Measurements from ENCODE around the gene OLAH. TPM values are rescaled to one million over a fixed set of nuclear protein-coding genes. Genes with fewer than 3 reads are reported as not detected.

Gene OLAH
- total RNA-seq, 1 experiment from 2014 or later, result 0.48 TPM

- Histone ChIP-seq H3K9ac (ENCODE audit: extremely low read depth, insufficient read length, low read length) (no peak overlapping the region), H2BK12ac (ENCODE audit: insufficient read length, low read depth, low read length) (no peak overlapping the region), H4K91ac (ENCODE audit: insufficient read length, low read depth, low read length) (no peak overlapping the region), H3K23me2 (ENCODE audit: insufficient read length, low read depth, low read length, poor library complexity, severe bottlenecking) (no peaks in the 10 kb centered on the region), H2BK15ac (ENCODE audit: low read depth, low read length) (no peak overlapping the region), H2AFZ (ENCODE audit: low read length) (no peak overlapping the region), H4K8ac (replicated peaks; ENCODE audit: insufficient read length, low read depth, low read length) (no peak overlapping the region), H4K20me1 (ENCODE audit: control insufficient read depth, insufficient read depth, insufficient read length) (no peaks in the 10 kb centered on the region), H2BK20ac (ENCODE audit: low read depth, low read length, poor library complexity, severe bottlenecking) (no peak overlapping the region), H3K9me3 (ENCODE audit: control insufficient read depth, low read depth, low read length) (no peaks in the 10 kb centered on the region), H2BK120ac (ENCODE audit: low read depth, low read length, poor library complexity, severe bottlenecking) (no peak overlapping the region), H3K23ac (ENCODE audit: insufficient read length, low read depth, low read length) (no peak overlapping the region), H2AK5ac (ENCODE audit: insufficient read length, low read length) (no peak overlapping the region), H4K5ac (ENCODE audit: insufficient read length, low read depth, low read length) (no peak overlapping the region), H3K27me3 (ENCODE audit: insufficient read depth, low read length) (no peaks in the 10 kb centered on the region; the same call in 1 of the 2 replicates), H3K4me2 (ENCODE audit: insufficient read depth, insufficient read length, low read length) (no peak overlapping the region), H3K14ac (ENCODE audit: insufficient read depth, low read length) (no peak overlapping the region), H3K4me1 (ENCODE audit: insufficient read depth, low read length) (no peaks in the 10 kb centered on the region), H3K56ac (ENCODE audit: insufficient read length, low read depth, low read length) (no peak overlapping the region), H3K18ac (ENCODE audit: insufficient read length, low read depth, low read length) (no peak overlapping the region), H3K27ac (ENCODE audit: insufficient read length, low read depth, low read length) (no peak overlapping the region), H3T11ph (ENCODE audit: low read length) (no peak overlapping the region), H3K79me1 (ENCODE audit: insufficient read depth, low read depth, low read length, poor library complexity, severe bottlenecking) (no peaks in the 10 kb centered on the region), H3K79me2 (ENCODE audit: insufficient read depth, low read length) (no peaks in the 10 kb centered on the region), H3K4ac (ENCODE audit: low read depth, low read length) (no peak overlapping the region), H2BK5ac (ENCODE audit: insufficient read length, low read length) (no peak overlapping the region)
- H3K36me3 Mint-ChIP-seq (ENCODE audit: insufficient read depth in 1 of 3, low read depth in 3 of 3), result peaks cover 16 to 62% (median 50%) of the 10 kb centered on the region in 3 experiments; a peak in 6 of 7 replicates
- H3K4me1 Mint-ChIP-seq, result no peaks in the 10 kb centered on the region
- H3K4me3 Mint-ChIP-seq, result no peak overlapping the region
- no peak overlapping the region for H3K27ac Mint-ChIP-seq
- TF ChIP-seq CTCF (conservative IDR thresholded peaks at IDR 0.05), result peak; percentile 97
- no peaks in the 10 kb centered on the region for H3K27me3 Mint-ChIP-seq (ENCODE audit: low read depth)
- DNase-seq, result peak; percentile 75
- WGBS (ENCODE audit: extremely low coverage, insufficient read length, low lambda C conversion rate), result no CpG with 5 or more reads among the region's 8 CpGs
- no peaks in the 10 kb centered on the region for H3K9me3 Mint-ChIP-seq
These were observed 62.7 kb downstream of the OLAH start for GRCh38 chr10:15106352-15107013.
